Measurements from ENCODE around the gene TEP1. TPM values are rescaled to one million over a fixed set of nuclear protein-coding genes. Genes with fewer than 3 reads are reported as not detected.

The TEP1 gene
- total RNA-seq, 6 donors from 2014 or later = 23.3 to 97.4 (median 39.6) TPM

DNA sequence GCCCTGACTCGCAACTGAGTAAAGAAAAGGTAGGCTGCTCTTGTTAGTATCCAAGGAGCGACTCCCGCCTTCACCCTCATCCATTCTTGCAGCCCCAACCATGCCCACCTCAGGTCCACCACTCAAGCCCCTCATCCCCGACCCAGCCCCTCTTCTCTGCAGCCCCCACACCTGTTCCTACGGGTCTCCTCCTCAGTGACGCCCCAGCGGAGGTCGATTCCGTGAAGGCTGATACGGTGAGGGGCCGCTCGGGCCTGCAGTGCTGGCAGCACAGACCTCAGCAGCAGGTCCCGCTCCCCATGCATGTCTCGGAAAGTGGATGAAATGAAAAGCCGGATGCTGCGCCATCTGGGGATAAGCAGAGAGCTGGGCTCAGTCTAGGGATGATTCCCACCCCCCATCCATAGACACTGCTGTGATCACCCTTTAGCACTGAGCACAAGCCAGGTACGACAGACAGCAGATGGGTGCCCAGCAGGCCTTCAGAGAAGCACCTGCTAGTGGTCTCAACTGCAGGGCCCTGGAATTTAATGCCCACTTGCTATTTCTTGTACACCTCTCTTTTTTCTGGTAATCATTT is 26.9 kb downstream of the TEP1 start:
- no peak for TF ChIP-seq POLR2A (IDR thresholded peaks at IDR 0.05)
- TF ChIP-seq POLR2AphosphoS5 (IDR thresholded peaks at IDR 0.05) = no peak
- no peak for TF ChIP-seq EP300 (IDR thresholded peaks at IDR 0.05)
- no peak for TF ChIP-seq CTCF (IDR thresholded peaks at IDR 0.05)
- H3K27ac ChIP-seq = no peak overlapping the region
- ATAC-seq (ENCODE audit: low FRiP score in 2 of 2) (no peak), DNase-seq (peak in 1 of 2 donors; percentile 47)
- H3K9me3 ChIP-seq = no peaks in the 10 kb centered on the region
- H3K36me3 ChIP-seq = peaks cover 79 to 100% (median 96%) of the 10 kb centered on the region in 4 donors
- H3K4me1 ChIP-seq = no peaks in the 10 kb centered on the region
- no peaks in the 10 kb centered on the region for H3K27me3 ChIP-seq
- 98 to 99% methylated on average over 17 of the region's 17 CpGs for WGBS, 2 donors
- H3K4me3 ChIP-seq = no peak overlapping the region

DNA sequence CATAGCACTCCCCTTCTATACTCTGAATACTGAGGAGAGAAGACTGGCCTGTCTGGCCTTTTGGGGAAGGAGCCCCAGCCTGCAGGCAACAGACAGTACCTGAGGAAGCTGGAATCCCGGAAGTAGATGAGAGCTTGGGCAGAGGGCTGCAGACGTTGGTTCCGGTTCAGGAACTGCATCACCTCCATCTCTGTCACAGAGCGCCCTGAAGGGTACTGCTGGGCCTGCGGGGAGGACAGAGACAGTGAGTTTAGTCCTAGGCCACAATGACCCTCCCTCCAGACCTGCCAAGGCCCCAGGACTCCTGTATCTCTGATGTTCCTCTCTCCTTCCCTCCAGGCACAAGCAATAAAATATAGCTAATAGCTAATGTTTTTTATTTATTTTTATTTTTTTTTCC is 28.4 kb downstream of the TEP1 start:
- ATAC-seq (ENCODE audit: low FRiP score in 2 of 2) (no peak), DNase-seq (no peak)
- Histone ChIP-seq H3K27ac (no peak overlapping the region), H3K4me1 (no peaks in the 10 kb centered on the region), H3K27me3 (no peaks in the 10 kb centered on the region), H3K9me3 (no peaks in the 10 kb centered on the region), H3K36me3 (peaks cover 81 to 100% (median 96%) of the 10 kb centered on the region in 4 donors), H3K4me3 (no peak overlapping the region)
- TF ChIP-seq POLR2A (IDR thresholded peaks at IDR 0.05) = no peak
- no peak for TF ChIP-seq POLR2AphosphoS5 (IDR thresholded peaks at IDR 0.05)
- TF ChIP-seq CTCF (IDR thresholded peaks at IDR 0.05) = no peak
- no peak for TF ChIP-seq EP300 (IDR thresholded peaks at IDR 0.05)
- 96 to 99% methylated on average over 5 of the region's 5 CpGs for WGBS, 2 donors

- no peaks in the 10 kb centered on the region for H3K4me1 ChIP-seq
- ATAC-seq (ENCODE audit: low FRiP score in 2 of 2) (no peak), DNase-seq (no peak)
- 84 to 99% methylated on average over 7 of the region's 7 CpGs for WGBS, 2 donors
- H3K9me3 ChIP-seq = no peaks in the 10 kb centered on the region
- H3K36me3 ChIP-seq = peaks cover 83 to 100% (median 96%) of the 10 kb centered on the region in 4 donors
- no peak overlapping the region for H3K27ac ChIP-seq
- H3K27me3 ChIP-seq = no peaks in the 10 kb centered on the region
- no peak overlapping the region for H3K4me3 ChIP-seq
- no peak for TF ChIP-seq EP300 (IDR thresholded peaks at IDR 0.05)
- no peak for TF ChIP-seq POLR2AphosphoS5 (IDR thresholded peaks at IDR 0.05)
- TF ChIP-seq CTCF (IDR thresholded peaks at IDR 0.05) = no peak
- TF ChIP-seq POLR2A (IDR thresholded peaks at IDR 0.05) = no peak
Measured at GRCh38 chr14:20384321-20384720, 29.0 kb downstream of the TEP1 start.

GRCh38 chr14:20383636-20384035 is 29.7 kb downstream of the TEP1 start:
- TF ChIP-seq CTCF (IDR thresholded peaks at IDR 0.05) (no peak), POLR2AphosphoS5 (IDR thresholded peaks at IDR 0.05) (no peak), EP300 (IDR thresholded peaks at IDR 0.05) (no peak)
- Histone ChIP-seq H3K4me1 (no peaks in the 10 kb centered on the region), H3K4me3 (no peak overlapping the region), H3K27ac (no peak overlapping the region), H3K9me3 (no peaks in the 10 kb centered on the region), H3K27me3 (no peaks in the 10 kb centered on the region), H3K36me3 (peaks cover 89 to 100% (median 97%) of the 10 kb centered on the region in 4 donors)
- ATAC-seq (ENCODE audit: low FRiP score in 2 of 2) = no peak
- 84 to 93% methylated on average over 4 to 5 of the region's 5 CpGs for WGBS, 2 donors
- DNase-seq = no peak

DNA sequence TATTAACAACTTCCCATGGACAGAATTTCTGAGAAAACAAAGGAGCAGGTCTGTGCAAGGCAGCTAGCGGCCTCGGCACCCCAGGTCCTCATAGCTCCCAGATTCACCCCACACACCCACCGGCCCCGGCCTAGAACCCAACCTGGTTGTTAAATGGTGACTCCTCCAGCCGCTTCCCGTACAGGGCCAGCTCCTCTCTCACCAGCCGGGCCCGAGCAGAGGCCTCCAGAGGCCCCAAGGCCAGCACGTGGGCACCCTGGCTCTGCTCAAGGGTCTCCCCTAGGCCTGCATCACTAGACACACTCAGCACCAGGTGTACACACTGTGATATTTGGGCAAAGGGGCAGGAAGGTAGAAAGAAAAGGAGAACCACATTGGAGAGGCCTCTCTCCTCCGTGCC is 30.3 kb downstream of the TEP1 start:
- 94 to 97% methylated on average over 10 of the region's 10 CpGs for WGBS, 2 donors
- H3K9me3 ChIP-seq = no peaks in the 10 kb centered on the region
- H3K4me1 ChIP-seq = no peaks in the 10 kb centered on the region
- H3K36me3 ChIP-seq = peaks cover 89 to 100% (median 97%) of the 10 kb centered on the region in 4 donors
- no peak overlapping the region for H3K27ac ChIP-seq
- DNase-seq = peak in 1 of 2 donors; percentile 55
- no peak for ATAC-seq (ENCODE audit: low FRiP score in 2 of 2)
- no peak overlapping the region for H3K4me3 ChIP-seq
- TF ChIP-seq POLR2A (IDR thresholded peaks at IDR 0.05) = no peak
- TF ChIP-seq POLR2AphosphoS5 (IDR thresholded peaks at IDR 0.05) = no peak
- TF ChIP-seq CTCF (IDR thresholded peaks at IDR 0.05) = no peak
- TF ChIP-seq EP300 (IDR thresholded peaks at IDR 0.05) = no peak
- H3K27me3 ChIP-seq = no peaks in the 10 kb centered on the region

All from upper lobe of left lung (tissue), 6 donors.